ENCODE results near the gene LBHD2.
A peak's percentile ranks its signal among the peaks of the same experiment; 100 is the strongest.

LBHD2 gene

GRCh38 chr14:103068351-103069073 lies 15.5 kb upstream of the LBHD2 start:
- DNase-seq (ENCODE audit: low spot score): no peak

DNA sequence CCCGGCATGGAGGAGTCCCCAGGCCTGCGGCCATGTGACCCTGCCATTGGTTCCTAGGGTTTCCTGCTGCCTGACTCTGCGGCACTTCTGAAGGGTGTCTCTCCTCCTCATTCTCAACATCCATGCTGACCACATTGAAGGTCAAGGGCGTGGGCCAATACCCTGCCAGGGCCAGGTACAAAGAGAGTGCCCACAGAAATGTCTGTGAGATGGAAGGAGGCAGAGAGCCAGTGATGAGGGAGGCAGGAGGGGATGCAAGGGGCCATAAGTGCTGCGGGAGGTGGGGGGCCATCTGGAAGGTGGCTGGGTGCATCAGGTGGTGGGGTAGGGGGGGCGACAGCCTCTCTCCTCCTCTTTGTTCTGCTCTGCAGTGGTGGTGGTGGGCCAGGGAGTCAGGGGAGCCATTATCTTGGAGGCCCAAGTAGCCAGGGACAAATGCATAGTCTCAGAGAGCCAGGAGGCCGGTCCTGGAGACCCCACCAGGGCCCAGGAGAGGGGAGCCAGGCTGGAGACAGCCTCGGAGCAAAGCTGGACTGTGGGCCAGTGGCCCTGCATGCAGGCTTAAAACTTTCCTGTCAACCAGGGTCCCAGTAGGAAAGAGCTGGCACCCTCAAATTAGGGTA lies 13.6 kb upstream of the LBHD2 start:
- DNase-seq (ENCODE audit: low spot score): no peak

- no peak for DNase-seq (ENCODE audit: low spot score)
Measured at GRCh38 chr14:103070971-103071542, 13.0 kb upstream of the LBHD2 start.

DNA sequence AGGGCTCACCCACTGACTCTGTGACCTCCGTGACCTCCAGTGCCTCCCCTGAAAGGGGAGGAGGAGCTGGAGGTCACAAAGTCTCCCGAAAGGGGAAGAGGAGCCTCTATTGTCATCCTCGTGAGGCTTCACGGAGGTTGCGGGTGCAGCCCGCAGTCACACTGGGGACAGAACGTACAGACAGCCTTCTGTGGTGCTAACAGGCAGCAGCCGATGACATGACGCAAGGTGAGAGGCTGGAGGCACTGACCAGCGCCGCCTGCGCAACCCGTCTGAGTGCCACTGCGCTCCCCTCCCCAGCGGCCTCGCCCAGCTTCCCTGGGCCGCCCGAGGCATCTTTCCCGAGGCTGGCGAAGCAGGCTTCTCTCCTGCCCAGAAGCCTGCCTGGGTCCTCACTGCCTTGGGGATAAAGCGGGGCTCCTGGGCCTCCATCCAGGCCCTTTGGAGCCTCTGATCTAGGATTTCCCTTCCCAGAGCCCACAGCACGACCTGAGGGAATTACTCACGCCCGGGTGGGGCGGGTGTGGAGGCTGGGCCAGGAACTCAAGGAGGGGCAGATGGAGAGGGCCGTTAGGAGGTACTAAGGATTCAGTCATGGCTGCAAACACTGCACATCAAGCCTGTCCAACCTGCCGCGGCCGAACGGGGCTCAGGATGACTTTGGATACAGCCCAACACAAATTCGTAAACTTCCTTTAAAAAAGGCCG lies 12.3 kb upstream of the LBHD2 start:
- DNase-seq (ENCODE audit: low spot score): no peak

GRCh38 chr14:103072595-103073366 lies 11.2 kb upstream of the LBHD2 start:
- no peak for DNase-seq (ENCODE audit: low spot score)

DNA sequence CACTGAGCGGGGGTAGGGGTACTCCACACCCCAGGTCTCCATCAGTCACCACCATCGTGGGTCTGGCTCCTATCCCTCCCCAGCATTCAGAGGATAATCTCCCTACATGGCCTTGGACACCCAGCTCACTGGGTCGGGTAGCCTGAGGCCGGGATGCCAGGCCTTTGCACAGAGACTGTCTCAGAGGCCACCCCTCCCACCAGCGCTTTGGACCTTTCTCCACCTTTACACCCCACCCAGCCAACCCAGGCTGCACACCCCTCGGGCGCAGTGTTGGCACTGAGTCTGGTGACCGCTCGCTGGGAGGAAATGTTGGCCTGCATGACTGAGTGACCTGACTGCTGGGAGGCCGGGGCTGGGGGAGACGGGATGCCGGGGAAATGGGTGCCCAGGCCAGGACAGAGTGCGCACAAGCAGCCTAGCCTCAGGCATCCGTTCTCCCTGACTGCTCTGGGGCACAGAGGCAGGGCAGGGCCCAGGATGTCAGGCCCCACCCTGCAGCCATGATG lies 10.6 kb upstream of the LBHD2 start:
- DNase-seq (ENCODE audit: low spot score): no peak

DNA sequence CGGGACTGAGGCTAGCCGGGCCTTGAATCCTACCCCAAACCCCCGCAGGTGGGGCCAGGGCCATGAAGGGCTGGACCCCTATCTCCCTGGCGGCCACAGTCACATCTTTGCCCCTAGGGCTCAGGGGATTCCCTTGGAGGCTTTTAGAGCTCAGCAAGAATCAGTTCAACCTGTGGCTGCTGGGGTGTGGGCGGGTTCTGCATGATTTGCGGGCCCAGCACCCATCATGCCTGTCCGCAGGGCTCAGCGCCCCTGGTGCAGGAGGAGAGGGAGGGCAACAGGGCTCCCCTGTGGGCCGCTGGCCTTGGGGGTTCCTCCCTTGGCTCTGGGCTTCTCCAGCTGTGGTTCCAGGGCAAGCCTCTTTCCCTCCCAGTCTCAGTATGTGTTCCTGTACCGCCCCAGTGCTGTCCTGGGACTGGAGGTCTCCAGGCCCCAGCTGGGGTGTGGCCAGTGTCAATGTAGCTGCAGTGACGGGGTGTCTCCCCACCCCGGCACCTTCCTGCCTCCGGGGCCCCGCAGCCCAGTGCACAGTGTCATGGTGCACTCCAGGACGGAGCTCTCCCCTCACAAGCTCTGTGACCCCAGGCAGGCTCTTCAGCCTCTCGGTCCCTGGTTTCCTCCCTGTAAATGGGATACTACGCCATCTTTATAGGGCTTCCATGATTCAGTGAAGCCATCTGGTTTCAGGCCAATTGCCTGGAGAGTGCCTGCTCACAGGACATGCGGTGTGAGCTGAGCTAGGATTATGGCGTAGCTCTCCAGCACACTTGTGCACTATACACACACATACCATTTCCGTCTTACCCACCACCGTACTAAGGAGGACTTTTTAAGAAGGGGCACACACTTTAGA lies 9.9 kb upstream of the LBHD2 start:
- DNase-seq (ENCODE audit: low spot score): no peak

GRCh38 chr14:103074729-103075367 lies 9.2 kb upstream of the LBHD2 start:
- DNase-seq (ENCODE audit: low spot score): peak; percentile 70

DNA sequence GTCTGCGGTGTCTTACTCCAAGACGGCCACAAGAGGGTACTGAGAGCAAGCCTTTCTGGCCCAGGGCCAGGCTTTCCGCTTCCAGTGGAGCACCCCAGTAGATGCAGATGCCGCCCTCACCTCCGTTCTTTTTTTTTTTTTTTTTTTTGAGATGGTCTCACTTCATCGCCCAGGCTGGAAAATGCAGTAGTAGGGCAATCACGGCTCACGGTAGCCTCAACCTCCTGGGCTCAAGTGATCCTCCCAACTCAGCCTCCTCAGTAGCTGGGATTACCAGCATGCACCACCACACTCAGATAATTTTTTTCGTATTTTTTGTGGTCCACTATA lies 5.6 kb upstream of the LBHD2 start:
- peak; percentile 69 for DNase-seq (ENCODE audit: low spot score)

GRCh38 chr14:103078860-103079587 lies 5.0 kb upstream of the LBHD2 start:
- no peak for DNase-seq (ENCODE audit: low spot score)

DNA sequence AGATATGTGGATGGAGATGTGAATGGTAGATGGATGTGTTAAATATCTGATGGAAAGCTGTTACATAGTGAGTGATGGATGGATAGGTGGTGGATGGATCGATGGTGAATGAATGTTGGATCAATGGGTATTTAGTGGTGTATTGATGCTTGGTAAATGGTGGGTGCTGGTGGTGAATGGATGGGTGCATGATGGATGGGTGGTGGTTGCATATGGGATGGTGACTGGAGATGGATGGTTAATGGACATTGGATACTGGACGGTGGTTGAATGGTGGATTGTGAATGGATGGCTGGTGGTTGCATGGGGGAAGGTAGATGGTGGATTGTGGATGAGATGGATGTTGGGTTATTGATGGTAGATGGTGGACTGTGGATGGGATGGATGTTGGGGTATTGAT lies 2.1 kb upstream of the LBHD2 start:
- DNase-seq (ENCODE audit: low spot score): no peak

DNA sequence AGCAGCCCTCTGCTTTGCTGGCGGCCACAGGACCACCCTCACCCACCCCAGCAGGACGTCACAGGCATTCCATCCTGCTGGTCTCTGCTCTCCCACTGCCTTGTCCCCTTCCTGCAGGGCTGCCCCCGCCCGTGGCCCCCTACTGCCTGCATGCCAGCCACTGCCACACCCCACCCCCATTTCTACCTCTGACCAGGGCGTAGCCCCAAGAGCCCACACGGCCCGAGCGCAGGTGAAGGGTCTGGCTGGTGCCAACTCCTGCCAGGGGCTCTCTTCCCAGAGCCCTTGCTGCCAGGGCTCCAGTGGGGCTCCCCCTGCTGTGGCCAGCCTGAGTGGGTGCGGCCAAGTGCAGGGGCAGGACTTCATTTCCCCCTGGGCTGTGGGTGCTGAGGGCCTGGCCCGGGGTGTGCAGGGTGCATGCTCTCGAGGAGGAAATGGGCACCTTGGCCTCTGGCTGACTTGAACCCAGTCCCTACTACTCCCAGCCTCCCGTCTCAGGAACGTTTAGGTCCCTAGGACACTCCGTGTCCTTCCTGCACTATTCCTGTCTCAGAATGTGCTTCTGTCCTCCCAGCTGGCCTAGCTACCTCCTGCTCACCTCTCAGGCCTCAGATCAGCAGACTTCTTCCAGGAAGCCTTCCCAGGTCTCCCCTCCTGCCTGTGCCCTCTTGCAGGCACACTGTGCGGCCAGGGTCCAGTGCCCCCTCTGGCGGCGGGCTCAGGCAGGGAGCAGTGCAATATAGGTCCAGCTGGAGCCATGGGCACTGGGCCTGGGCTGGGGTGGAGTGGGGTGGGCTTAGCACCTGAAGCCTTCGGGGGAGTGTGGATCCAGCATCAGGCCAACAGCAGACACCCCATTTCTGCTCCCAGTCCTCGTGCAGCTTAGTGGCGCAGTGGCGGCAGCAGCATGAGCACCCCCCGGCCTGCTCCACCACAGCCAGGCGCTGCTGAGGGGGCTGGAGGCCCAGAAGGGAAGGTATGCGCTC lies 1.4 kb downstream of the LBHD2 start:
- no peak for DNase-seq (ENCODE audit: low spot score)

DNA sequence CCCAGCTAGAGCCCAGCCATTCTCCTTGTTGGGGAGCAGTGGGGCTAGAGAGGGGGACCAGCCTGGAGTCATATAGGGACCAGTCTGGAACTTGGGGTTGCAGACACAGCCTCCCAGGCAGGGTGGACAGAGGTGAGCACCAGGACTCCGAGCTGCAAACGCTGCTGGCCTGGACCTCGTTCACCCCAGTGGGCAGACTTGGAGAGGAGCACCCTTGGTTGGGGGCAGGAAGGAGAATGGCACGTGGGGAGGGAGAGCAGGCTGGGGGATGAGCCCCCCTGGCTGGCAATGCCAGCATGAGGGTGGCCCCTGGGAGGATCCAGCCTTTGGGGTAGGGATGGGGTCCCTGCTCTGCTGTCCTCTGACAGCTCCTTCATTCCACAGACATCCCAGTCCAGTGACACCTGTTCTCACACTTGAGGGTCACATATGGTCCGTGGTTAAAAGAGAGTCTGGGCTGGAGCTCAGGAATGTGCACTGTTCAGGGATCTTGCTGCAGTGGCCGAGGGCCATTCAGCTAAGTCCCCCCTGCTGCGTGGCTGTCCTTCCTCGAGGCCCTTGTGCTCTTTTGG lies 2.8 kb downstream of the LBHD2 start:
- no peak for DNase-seq (ENCODE audit: low spot score)

DNA sequence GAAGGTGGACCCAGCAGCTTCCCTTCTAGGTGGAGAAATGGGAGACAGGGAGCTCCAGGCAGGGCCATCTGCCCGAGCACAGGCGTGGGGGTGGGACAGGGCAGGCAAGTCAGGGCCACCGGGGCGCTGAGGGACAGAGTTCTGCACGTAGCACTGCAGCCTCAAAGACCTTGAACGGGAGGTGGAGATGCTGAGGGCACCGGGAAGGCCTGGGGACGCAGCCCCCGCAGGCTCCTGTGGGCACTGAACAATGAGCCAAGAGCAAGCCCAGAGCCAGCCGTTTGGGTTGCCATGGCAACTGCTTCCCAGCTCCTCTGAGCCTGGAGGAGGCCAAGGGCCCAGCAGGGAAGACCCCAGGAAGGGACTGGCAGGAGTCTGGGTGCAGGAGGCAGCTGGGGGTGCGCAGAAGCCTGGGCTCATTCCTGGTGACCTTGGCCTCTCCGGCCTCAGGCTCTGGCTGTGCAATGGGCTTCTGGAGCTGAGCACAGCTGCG lies 3.4 kb downstream of the LBHD2 start:
- no peak for DNase-seq (ENCODE audit: low spot score)

- DNase-seq (ENCODE audit: low spot score): no peak
Measured at GRCh38 chr14:103088921-103089320, 4.9 kb downstream of the LBHD2 start.

DNA sequence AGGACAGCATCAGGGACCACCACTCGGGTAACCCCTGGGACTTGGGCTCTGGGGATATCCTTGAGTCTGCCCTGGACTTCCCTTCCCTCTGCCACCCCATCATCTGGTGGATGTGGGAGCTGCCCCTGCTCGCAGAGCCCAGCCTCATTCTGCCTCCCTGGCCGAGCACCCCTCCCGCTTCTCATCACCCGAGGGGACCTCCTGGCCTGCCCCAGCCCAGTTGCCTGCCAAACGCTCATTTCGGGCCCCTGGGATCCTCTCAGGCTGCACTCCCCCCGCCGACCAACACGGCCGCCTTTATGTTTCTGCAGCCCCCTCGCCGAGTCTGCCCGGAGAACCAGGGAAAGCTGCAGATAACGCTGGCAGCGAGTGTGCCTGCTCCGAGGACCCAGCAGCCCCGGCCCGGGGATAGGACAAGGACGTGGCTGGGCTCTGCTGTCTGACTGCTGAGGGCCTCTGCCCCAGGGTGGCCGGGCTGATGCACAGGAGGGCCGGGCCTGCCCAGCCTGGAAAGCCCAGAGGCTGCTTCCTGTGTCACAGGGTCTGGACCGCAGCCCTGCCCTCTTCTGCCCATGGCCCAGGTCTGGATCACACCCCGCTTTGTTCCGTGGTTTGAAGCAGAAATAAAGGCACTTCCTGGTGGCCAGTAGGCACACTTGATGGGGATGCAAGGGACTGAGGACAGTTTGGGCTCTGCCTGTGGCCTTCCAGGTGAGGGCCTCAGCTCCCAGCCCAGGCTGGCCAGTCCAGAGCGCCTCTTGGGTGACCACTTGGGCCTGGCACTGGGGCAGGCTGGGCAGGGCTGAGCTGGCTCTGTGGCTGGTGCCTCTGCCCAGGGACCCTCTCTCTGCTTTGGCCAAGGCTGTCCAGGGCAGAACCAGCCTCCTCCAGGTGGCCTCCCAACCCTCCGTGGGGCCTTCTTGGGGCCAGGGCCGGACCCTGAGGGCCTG lies 5.7 kb downstream of the LBHD2 start:
- DNase-seq (ENCODE audit: low spot score): no peak

DNA sequence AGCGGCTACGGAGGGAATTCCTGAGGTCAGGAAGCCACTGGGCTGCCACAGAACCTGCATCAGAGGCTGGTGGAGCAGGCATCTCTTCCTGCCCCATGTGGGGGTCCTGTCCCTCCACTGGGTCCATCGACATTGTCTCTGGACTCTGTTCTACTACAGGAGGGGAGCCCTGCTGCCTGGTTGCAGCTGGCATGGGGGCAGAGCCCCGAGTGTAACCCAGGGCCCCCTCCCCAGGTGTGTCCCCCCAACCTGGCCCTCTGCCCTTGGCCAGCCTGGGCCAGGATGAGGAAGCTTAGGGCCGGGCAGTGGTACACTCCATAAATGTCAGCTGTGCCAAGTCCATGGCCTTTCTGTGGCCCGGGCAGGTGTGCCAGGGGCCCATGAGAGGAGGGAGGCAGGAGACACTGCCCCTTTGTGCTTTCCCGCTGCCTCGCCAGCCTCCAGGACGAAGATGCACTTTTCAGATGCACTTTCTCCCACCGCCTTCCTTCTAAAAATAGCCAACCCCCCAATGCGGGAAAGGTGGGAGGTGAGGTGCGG lies 6.5 kb downstream of the LBHD2 start:
- no peak for DNase-seq (ENCODE audit: low spot score)

Data from ecto neural progenitor cell (in vitro differentiated cells).